GM18858 (cell line): Measurements from ENCODE around the gene TLR6.
A peak's percentile ranks its signal among the peaks of the same experiment; 100 is the strongest.
"Not testable (repeated sequence)": the region's sequence is repeated elsewhere in the genome, so short reads cannot be mapped to it uniquely, and the experiment has no call there.

ENCODE experiments used
- ATAC-seq: cut with Tn5 transposase; IDR thresholded peaks from one replicate; pipeline ENCODE4 v1.9.1; 2021; ENCODE audit not compliant: unreplicated experiment

Gene TLR6

GRCh38 chr4:38823766-38824165 lies 32.9 kb downstream of the TLR6 start:
- ATAC-seq = no peak

GRCh38 chr4:38822748-38823303 lies 33.8 kb downstream of the TLR6 start:
- ATAC-seq = no peak

DNA sequence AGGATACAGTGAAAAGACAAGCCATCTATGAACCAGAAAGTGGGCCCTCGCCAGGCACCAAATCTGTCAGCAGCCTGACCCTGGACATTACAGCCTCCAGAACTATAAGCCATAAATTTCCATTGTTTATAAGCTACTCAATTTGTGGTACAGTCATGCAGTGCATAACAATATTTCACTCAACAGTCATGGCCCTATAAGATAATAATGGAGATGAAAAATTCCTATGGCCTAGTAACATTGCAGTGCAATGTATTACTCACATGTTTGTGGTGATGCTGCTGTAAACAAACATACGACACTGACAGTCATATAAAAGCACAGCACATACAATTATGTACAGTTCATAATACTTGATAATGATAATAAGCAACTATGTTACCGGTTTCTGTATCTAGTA lies 34.9 kb downstream of the TLR6 start:
- ATAC-seq = no peak

GRCh38 chr4:38820329-38821061 lies 36.1 kb downstream of the TLR6 start:
- peak; percentile 45 for ATAC-seq

DNA sequence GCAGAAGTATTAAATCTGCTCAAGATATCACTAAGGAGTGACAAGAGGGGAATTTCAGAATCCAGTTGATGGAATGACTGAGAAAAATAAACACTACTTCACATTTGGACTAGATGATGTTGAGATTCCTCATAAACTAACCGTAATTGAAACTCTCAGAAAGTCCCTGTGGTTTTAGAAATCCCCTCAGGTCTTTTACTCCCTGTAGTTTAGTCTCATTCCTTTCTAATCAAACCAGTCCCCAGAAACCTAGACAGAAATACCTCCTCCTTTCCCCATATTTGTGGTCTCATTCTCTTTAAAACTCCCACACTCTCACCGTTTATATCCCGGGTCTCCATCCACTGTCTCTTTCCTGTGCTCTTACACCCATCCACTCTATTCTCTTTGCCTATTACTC lies 37.0 kb downstream of the TLR6 start:
- no peak for ATAC-seq

DNA sequence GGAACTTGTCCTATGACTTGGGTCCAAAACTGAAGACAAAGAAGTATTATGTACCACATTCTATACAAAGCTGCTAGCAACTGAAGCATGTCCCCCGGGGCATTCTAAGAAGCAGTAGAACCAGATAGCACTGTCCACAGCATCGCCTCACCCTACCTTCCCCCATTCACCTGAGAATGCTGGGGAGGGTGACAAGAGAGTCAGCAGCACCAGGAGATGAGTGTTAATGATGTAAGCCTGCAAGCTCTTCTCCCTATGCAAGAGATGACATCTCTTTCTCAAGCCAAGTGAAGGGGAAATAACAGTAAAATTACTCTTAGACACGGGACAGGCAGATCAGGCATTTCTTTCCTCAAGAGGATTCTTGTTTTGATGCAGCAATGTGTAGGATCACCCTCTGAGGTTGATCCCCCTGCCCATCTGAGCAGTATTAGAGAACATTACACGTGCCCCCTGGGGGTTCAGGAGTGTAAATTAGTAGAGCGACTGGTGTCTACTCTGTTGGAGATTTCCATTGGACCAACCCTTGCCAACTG lies 38.1 kb downstream of the TLR6 start:
- ATAC-seq = peak; percentile 44

DNA sequence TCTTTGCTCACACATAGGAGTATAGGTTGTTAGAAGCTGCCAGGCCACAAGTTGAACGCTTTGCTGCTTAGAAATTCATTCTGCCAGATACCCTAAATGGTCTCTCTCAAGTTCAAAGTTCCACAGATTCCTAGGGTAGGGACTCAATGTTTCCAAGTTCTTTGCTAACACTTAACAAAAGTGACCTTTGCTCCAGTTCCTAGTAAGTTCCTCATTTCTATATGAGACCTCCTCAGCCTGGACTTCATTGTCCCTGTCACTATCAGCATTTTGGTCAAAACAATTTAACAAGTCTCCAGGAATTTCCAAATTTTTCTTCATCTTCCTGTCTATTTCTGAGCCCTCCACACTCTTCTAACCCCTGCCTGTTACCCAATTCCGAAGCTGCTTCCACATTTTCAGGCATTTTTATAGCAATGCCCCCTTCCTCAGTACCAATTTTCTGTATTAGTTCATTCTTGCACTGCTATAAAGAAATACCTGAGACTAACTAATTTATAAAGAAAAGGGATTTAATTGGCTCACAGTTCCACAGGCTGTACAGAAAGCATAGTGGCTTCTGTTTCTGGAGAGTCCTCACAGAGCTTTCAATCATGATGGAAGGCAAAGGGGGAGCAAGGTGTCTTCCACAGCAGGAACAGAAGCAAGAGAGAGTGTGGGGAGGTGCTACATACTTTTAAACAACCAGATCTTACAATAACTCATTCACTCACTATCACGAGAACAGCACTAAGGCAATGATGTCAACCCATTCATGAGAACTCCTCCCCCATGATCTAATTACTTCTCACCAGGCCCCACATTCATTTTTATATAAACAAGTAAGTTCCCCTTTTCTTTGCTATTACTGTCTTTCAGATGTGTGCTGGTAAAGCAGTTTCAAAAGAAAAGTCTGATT lies 40.5 kb downstream of the TLR6 start:
- ATAC-seq = no peak

GRCh38 chr4:38814386-38814785 lies 42.2 kb downstream of the TLR6 start:
- no peak for ATAC-seq

GRCh38 chr4:38811297-38811696 lies 45.3 kb downstream of the TLR6 start:
- no peak for ATAC-seq

GRCh38 chr4:38807462-38807861 lies 49.2 kb downstream of the TLR6 start:
- ATAC-seq = not testable (repeated sequence)

GRCh38 chr4:38806251-38806650 lies 50.4 kb downstream of the TLR6 start:
- ATAC-seq = not testable (repeated sequence)

DNA sequence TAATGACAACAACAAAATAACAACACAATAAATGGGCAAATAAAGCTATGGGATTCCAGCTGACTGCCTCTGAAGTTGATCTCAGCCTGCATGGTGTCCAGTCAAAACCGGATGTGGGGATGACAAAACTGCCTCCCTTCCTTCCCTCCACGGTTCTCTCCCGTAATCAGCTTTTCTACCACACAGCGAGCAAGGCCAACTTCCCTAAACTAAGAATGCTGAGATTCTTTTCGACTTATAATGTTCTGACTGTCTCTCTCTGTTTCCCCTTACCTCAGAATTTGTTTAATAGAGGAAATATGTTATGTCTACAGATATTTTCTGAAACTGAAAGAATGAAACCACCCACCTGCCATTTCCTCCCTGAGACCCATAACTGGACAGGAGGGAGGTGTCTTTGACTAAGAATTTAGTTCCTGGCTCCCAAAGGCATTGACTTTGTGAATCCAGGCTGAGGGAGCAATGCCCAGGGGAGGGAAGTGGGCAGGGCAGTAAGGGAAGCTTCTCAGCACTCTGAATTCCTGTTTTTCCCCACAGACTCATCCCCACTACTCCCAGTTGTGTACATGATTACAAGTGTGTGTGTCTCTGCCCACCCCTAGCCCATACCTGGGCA lies 51.0 kb downstream of the TLR6 start:
- ATAC-seq = peak; percentile 76

- ATAC-seq = peak; percentile 16
These were observed 51.8 kb downstream of the TLR6 start, which contains the start of gene TLR1 for GRCh38 chr4:38804654-38805295. TSS of gene TLR1 (minus strand) at chr4:38804791. CDS start at chr4:38798831, 5,960 bp downstream.

DNA sequence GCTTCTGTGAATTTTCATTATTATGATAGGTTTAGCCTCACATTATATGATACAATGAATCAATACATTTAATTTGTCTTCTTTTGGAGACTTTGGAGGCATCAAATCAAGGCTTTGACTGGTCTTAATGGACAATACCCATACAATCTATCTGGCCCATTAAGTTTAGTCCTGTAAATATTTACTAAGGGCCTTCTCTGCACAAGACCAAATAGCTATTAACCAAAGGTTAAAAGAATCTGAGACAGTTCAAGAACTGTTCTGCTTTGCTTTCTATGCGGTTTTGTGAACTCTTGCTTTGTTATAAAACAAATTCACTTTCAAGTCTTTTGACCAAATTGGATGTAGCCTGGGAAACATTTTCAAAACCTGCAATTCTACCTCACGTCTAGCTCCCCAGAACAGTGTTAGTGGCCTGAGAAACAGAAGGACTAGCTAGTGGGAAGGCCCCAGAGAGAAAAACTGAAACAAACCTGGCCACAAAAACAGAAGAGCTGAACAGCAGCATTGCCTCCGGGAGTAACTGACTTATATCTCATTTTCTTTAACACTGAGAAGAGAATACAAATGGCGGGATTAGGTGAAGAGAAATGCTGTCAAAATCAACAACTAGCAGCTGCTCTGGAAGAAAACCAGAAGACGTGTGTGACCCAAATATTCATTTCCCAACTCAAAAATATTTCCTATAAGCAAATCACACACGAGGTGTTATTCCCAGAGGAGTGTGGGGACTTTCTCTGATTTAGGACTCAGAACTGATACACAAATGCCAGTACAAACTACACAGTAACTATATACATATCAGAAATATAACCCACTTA lies 52.6 kb downstream of the TLR6 start:
- peak; percentile 35 for ATAC-seq

GRCh38 chr4:38802561-38803355 lies 53.9 kb downstream of the TLR6 start:
- no peak for ATAC-seq

DNA sequence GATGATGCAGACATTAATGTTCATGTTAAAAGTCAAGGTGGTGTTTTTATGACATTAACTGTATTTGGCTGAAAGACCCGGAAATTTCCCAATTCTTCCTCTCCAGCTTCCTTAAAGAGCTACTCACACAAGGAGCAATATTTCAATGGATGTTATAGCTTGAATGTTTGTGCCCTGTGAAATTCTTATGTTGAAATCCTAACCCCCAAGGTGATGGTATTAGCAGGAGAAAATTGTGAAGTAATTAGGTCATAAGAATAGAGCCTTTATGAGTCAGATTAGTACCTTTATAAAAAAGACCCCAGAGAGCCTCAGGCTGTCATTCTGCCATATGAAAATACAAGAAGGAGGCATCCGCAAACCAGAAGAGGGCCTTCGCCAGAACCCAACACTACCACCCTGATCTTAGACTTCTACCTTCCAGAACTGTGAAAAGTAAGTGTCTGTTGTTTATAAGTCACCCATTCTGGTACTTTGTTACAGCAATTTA lies 55.6 kb downstream of the TLR6 start:
- no peak for ATAC-seq

GRCh38 chr4:38800366-38800765 lies 56.3 kb downstream of the TLR6 start:
- ATAC-seq = no peak

GRCh38 chr4:38795087-38795486 lies 61.5 kb downstream of the TLR6 start:
- no peak for ATAC-seq

DNA sequence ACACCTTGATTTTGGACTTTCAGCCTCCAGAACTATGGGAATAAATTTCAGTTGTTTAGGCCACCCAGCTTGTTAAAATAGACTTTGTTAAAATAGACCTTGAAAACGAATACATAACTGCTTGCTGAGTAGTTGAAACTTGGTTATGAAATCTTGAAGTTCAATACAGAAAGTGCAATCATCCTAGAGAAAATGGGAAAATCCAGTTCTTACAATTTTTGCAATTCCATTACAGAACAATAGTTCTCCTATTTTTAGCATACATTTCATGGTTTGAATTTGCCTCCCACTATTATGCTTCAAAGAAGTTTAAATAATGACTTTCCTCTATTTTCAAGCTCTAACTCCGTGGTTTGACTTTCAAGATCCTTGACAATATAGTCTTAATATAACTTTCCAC lies 62.6 kb downstream of the TLR6 start:
- ATAC-seq = no peak
